ENCODE results near the gene PPP1R37. TPM values are rescaled to one million over a fixed set of nuclear protein-coding genes. Genes with fewer than 3 reads are reported as not detected.

Gene PPP1R37
- total and polyA plus RNA-seq, 5 donors from 2014 or later = 0.61 to 17.4 (median 0.69) TPM

DNA sequence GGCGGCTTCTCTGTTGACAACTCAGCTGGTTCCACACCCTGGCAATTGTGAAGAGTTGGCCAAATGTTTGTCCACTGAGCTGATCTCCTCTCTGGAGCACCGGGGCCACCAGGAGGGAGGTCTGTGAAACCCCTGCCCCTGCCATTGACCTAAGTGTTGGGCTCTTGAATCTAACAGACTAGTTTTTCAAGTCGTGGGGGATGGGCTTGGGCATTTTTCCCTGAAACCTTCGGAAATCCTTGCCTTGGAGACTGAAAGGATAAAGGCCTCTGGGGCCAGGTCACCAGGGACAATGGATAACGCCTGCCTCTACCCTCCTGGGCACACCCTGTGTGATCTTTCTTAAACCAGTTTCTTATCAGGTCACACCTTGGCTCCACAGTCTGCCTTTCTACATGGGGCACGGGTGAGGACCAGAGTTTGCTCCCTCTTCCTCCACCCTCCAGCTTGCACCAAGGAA lies 13.0 kb upstream of the PPP1R37 start:
- peaks cover 6 to 58% (median 22%) of the 10 kb centered on the region in 4 donors for H3K4me1 Mint-ChIP-seq
- peak in 1 of 3 donors; percentile 29 for DNase-seq
- H3K36me3 ChIP-seq (ENCODE audit: control insufficient read depth, insufficient read depth, low read length) = peaks cover 9% of the 10 kb centered on the region

GRCh38 chr19:45082170-45082569 lies 10.8 kb upstream of the PPP1R37 start:
- ATAC-seq (ENCODE audit: low read depth in 2 of 2) (no peak), DNase-seq (no peak)
- Mint-ChIP-seq H3K27me3 (no peaks in the 10 kb centered on the region), H3K4me1 (peaks cover 0 to 58% (median 16%) of the 10 kb centered on the region in 4 donors), H3K27ac (peak overlapping the region in 1 of 3 donors; percentile 75), H3K4me3 (peak overlapping the region; percentile 31 to 81 (median 60)), H3K36me3 (peaks cover 17% of the 10 kb centered on the region), H3K9me3 (peaks cover 0 to 1% (median 0%) of the 10 kb centered on the region in 7 donors)
- no peak overlapping the region for H3K27ac ChIP-seq (ENCODE audit: insufficient read depth, low read length, poor library complexity, severe bottlenecking)
- H3K4me1 ChIP-seq (ENCODE audit: control insufficient read depth, insufficient read depth, low read length, poor library complexity, severe bottlenecking) = peaks cover 24% of the 10 kb centered on the region
- peaks cover 13% of the 10 kb centered on the region for H3K36me3 ChIP-seq (ENCODE audit: control insufficient read depth, insufficient read depth, low read length)
- H3K4me3 ChIP-seq (ENCODE audit: low read depth, low read length) = no peak overlapping the region
- no peaks in the 10 kb centered on the region for H3K27me3 ChIP-seq (ENCODE audit: control insufficient read depth, insufficient read depth, low read length)
- no peaks in the 10 kb centered on the region for H3K9me3 ChIP-seq (ENCODE audit: control insufficient read depth in 2 of 2, low read length in 2 of 2)

More for the DNA sequence above, 13.0 kb upstream of the PPP1R37 start:
- Mint-ChIP-seq H3K9me3 (peaks cover 0 to 1% (median 0%) of the 10 kb centered on the region in 7 donors), H3K36me3 (peaks cover 10% of the 10 kb centered on the region), H3K27me3 (no peaks in the 10 kb centered on the region), H3K27ac (peak overlapping the region; percentile 43 to 96 (median 94)), H3K4me3 (peak overlapping the region; percentile 90 to 97 (median 92))
- peaks cover 42% of the 10 kb centered on the region for H3K4me1 ChIP-seq (ENCODE audit: control insufficient read depth, insufficient read depth, low read length, poor library complexity, severe bottlenecking)
- H3K9me3 ChIP-seq (ENCODE audit: control insufficient read depth in 2 of 2, low read length in 2 of 2) = no peaks in the 10 kb centered on the region
- H3K27me3 ChIP-seq (ENCODE audit: control insufficient read depth, insufficient read depth, low read length) = no peaks in the 10 kb centered on the region
- ATAC-seq (ENCODE audit: low read depth in 2 of 2) = no peak
- no peak overlapping the region for H3K27ac ChIP-seq (ENCODE audit: insufficient read depth, low read length, poor library complexity, severe bottlenecking)
- peak overlapping the region; percentile 88 for H3K4me3 ChIP-seq (ENCODE audit: low read depth, low read length)

DNA sequence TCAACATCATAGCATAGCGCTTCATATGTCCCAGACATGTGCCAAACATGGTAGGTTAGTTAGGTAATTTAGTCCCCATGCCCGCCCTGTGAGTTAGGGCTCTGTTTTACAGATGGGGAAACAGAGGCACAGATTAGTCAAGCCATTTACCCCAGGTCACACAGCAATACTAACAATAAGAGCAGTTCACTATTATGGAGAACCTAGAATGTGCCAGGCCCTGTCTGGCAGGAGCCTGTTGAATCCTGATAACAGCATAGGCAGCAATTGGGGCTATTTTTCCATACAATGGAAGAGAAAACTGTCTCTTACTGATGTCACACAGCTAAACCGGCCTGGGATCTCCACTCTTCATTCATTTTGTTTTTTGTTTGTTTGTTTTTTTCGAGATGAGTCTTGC lies 6.5 kb upstream of the PPP1R37 start:
- H3K27ac Mint-ChIP-seq = peak overlapping the region in 1 of 3 donors; percentile 52
- Histone ChIP-seq H3K4me3 (ENCODE audit: low read depth, low read length) (no peak overlapping the region), H3K4me1 (ENCODE audit: control insufficient read depth, insufficient read depth, low read length, poor library complexity, severe bottlenecking) (peaks cover 9% of the 10 kb centered on the region), H3K27ac (ENCODE audit: insufficient read depth, low read length, poor library complexity, severe bottlenecking) (no peak overlapping the region), H3K36me3 (ENCODE audit: control insufficient read depth, insufficient read depth, low read length) (peaks cover 16% of the 10 kb centered on the region), H3K27me3 (ENCODE audit: control insufficient read depth, insufficient read depth, low read length) (no peaks in the 10 kb centered on the region), H3K9me3 (ENCODE audit: control insufficient read depth in 2 of 2, low read length in 2 of 2) (no peaks in the 10 kb centered on the region)
- no peak for DNase-seq
- no peaks in the 10 kb centered on the region for H3K27me3 Mint-ChIP-seq
- H3K9me3 Mint-ChIP-seq = peaks cover 0 to 2% (median 0%) of the 10 kb centered on the region in 7 donors
- peaks cover 9 to 39% (median 14%) of the 10 kb centered on the region in 4 donors for H3K4me1 Mint-ChIP-seq
- ATAC-seq (ENCODE audit: low read depth in 2 of 2) = no peak
- peak overlapping the region in 1 of 4 donors; percentile 49 for H3K4me3 Mint-ChIP-seq
- H3K36me3 Mint-ChIP-seq = peaks cover 25% of the 10 kb centered on the region

GRCh38 chr19:45087531-45087930 lies 5.4 kb upstream of the PPP1R37 start:
- H3K27me3 Mint-ChIP-seq = peaks cover 1% of the 10 kb centered on the region

GRCh38 chr19:45090034-45090433 lies 2.9 kb upstream of the PPP1R37 start:
- Mint-ChIP-seq H3K4me3 (no peak overlapping the region), H3K4me1 (peaks cover 18 to 60% (median 32%) of the 10 kb centered on the region in 4 donors), H3K36me3 (peaks cover 16% of the 10 kb centered on the region), H3K27me3 (peaks cover 6% of the 10 kb centered on the region), H3K9me3 (peaks cover 0 to 4% (median 0%) of the 10 kb centered on the region in 7 donors), H3K27ac (no peak overlapping the region)
- ATAC-seq (ENCODE audit: low read depth in 2 of 2) (no peak), DNase-seq (no peak)
- Histone ChIP-seq H3K4me3 (ENCODE audit: low read depth, low read length) (no peak overlapping the region), H3K27me3 (ENCODE audit: control insufficient read depth, insufficient read depth, low read length) (no peaks in the 10 kb centered on the region), H3K9me3 (ENCODE audit: control insufficient read depth in 2 of 2, low read length in 2 of 2) (no peaks in the 10 kb centered on the region), H3K4me1 (ENCODE audit: control insufficient read depth, insufficient read depth, low read length, poor library complexity, severe bottlenecking) (peaks cover 27% of the 10 kb centered on the region), H3K27ac (ENCODE audit: insufficient read depth, low read length, poor library complexity, severe bottlenecking) (no peak overlapping the region), H3K36me3 (ENCODE audit: control insufficient read depth, insufficient read depth, low read length) (peaks cover 7% of the 10 kb centered on the region)

More at GRCh38 chr19:45087531-45087930, 5.4 kb upstream of the PPP1R37 start:
- Mint-ChIP-seq H3K27ac (peak overlapping the region; percentile 52 to 91 (median 80)), H3K4me3 (peak overlapping the region in 2 of 4 donors; percentile 48 to 71), H3K36me3 (peaks cover 16% of the 10 kb centered on the region), H3K9me3 (peaks cover 0 to 3% (median 0%) of the 10 kb centered on the region in 7 donors), H3K4me1 (peaks cover 7 to 37% (median 18%) of the 10 kb centered on the region in 4 donors)
- ATAC-seq (ENCODE audit: low read depth in 2 of 2) (peak in 1 of 2 donors; percentile 27), DNase-seq (peak in 2 of 3 donors; percentile 18 to 56)
- Histone ChIP-seq H3K36me3 (ENCODE audit: control insufficient read depth, insufficient read depth, low read length) (peaks cover 7% of the 10 kb centered on the region), H3K27me3 (ENCODE audit: control insufficient read depth, insufficient read depth, low read length) (no peaks in the 10 kb centered on the region), H3K27ac (ENCODE audit: insufficient read depth, low read length, poor library complexity, severe bottlenecking) (no peak overlapping the region), H3K4me3 (ENCODE audit: low read depth, low read length) (no peak overlapping the region), H3K4me1 (ENCODE audit: control insufficient read depth, insufficient read depth, low read length, poor library complexity, severe bottlenecking) (peaks cover 9% of the 10 kb centered on the region), H3K9me3 (ENCODE audit: control insufficient read depth in 2 of 2, low read length in 2 of 2) (no peaks in the 10 kb centered on the region)

DNA sequence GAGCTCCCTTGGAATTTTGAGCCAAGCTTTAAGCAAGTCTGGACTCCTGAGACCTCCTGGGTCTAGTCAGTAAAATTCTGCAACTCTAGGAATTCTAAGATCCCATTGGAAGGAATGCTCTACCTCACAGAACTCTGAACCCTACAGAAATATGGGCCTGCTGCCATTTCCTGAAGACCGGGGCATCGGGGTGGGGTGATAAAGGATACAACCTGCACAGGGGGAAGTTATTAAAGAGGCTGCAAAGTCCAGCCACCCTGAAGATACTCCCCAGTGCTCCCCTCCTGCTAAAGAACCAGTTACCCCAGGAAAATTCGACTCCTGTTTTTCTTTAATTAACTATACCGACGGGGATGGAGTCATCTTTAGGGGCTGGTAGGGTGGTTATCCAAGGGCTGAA lies 2.4 kb upstream of the PPP1R37 start:
- H3K27ac Mint-ChIP-seq = no peak overlapping the region
- ATAC-seq (ENCODE audit: low read depth in 2 of 2) (no peak), DNase-seq (no peak)
- Histone ChIP-seq H3K4me3 (ENCODE audit: low read depth, low read length) (no peak overlapping the region), H3K27ac (ENCODE audit: insufficient read depth, low read length, poor library complexity, severe bottlenecking) (no peak overlapping the region), H3K36me3 (ENCODE audit: control insufficient read depth, insufficient read depth, low read length) (peaks cover 3% of the 10 kb centered on the region), H3K9me3 (ENCODE audit: control insufficient read depth in 2 of 2, low read length in 2 of 2) (no peaks in the 10 kb centered on the region), H3K4me1 (ENCODE audit: control insufficient read depth, insufficient read depth, low read length, poor library complexity, severe bottlenecking) (peaks cover 28% of the 10 kb centered on the region), H3K27me3 (ENCODE audit: control insufficient read depth, insufficient read depth, low read length) (no peaks in the 10 kb centered on the region)
- peaks cover 6% of the 10 kb centered on the region for H3K27me3 Mint-ChIP-seq
- H3K36me3 Mint-ChIP-seq = peaks cover 16% of the 10 kb centered on the region
- peaks cover 0 to 4% (median 0%) of the 10 kb centered on the region in 7 donors for H3K9me3 Mint-ChIP-seq
- H3K4me1 Mint-ChIP-seq = peaks cover 17 to 61% (median 34%) of the 10 kb centered on the region in 4 donors
- peak overlapping the region in 2 of 4 donors; percentile 69 to 95 for H3K4me3 Mint-ChIP-seq

GRCh38 chr19:45091031-45091923 lies 1.7 kb upstream of the PPP1R37 start:
- H3K4me3 Mint-ChIP-seq = peak overlapping the region; percentile 90 to 99 (median 96)
- peak overlapping the region; percentile 96 to 98 (median 97) for H3K27ac Mint-ChIP-seq
- no peaks in the 10 kb centered on the region for H3K9me3 ChIP-seq (ENCODE audit: control insufficient read depth in 2 of 2, low read length in 2 of 2)
- peaks cover 18 to 65% (median 40%) of the 10 kb centered on the region in 4 donors for H3K4me1 Mint-ChIP-seq
- peaks cover 28% of the 10 kb centered on the region for H3K4me1 ChIP-seq (ENCODE audit: control insufficient read depth, insufficient read depth, low read length, poor library complexity, severe bottlenecking)
- H3K36me3 Mint-ChIP-seq = peaks cover 14% of the 10 kb centered on the region
- peaks cover 3% of the 10 kb centered on the region for H3K36me3 ChIP-seq (ENCODE audit: control insufficient read depth, insufficient read depth, low read length)
- H3K9me3 Mint-ChIP-seq = peaks cover 0 to 4% (median 0%) of the 10 kb centered on the region in 7 donors
- peak overlapping the region; percentile 95 for H3K4me3 ChIP-seq (ENCODE audit: low read depth, low read length)
- H3K27ac ChIP-seq (ENCODE audit: insufficient read depth, low read length, poor library complexity, severe bottlenecking) = peak overlapping the region; percentile 88
- ATAC-seq (ENCODE audit: low read depth in 2 of 2) = peak; percentile 79 to 87
- peak; percentile 89 to 96 (median 93) for DNase-seq
- no peaks in the 10 kb centered on the region for H3K27me3 ChIP-seq (ENCODE audit: control insufficient read depth, insufficient read depth, low read length)
- H3K27me3 Mint-ChIP-seq = peaks cover 6% of the 10 kb centered on the region

Data from CD4-positive, CD25-positive, alpha-beta regulatory T cell (primary cell).